GM12878 (cell line): ENCODE measurements around the gene GPR176. TPM values are rescaled to one million over a fixed set of nuclear protein-coding genes. Genes with fewer than 3 reads are reported as not detected.

Experiments used
- ATAC-seq: fragments of 200-7000 bp; cut with Tn5 transposase; 3 replicates; pipeline ENCODE4 v1.9.1; 2020; ENCODE audit warnings: mild to moderate bottlenecking, moderate library complexity
- BruUV-seq: library from RNA; stranded (reverse); fragments of 400-500 nt; replicated peaks from 2 replicates; lab custom pipeline; 2021; lab: Mats Ljungman, UMichigan
- CTCF ChIA-PET: fragments of 300-600 bp; sonication (Branson Sonifier 250); formaldehyde crosslinking; extraction: SDS; loops from one replicate; lab custom pipeline; 2021; ENCODE audit warnings: inconsistent platforms; lab: Yijun Ruan, JAX
- POLR2A ChIA-PET: fragments of 350-600 bp; formaldehyde crosslinking; extraction: SDS; loops from one replicate; lab custom pipeline; 2021; ENCODE audit warnings: inconsistent platforms; lab: Charles Lee
- RAD21 ChIA-PET: fragments of 300-600 bp; sonication (Branson Sonifier 250); formaldehyde crosslinking; loops from one replicate; lab custom pipeline; 2023; ENCODE audit warnings: antibody characterized with exemption; ENCODE audit not compliant: unreplicated experiment; lab: Charles Lee
- SMC1A ChIA-PET: fragments of 300-600 bp; sonication (Branson Sonifier 250); formaldehyde crosslinking; loops from one replicate; lab custom pipeline; 2023; ENCODE audit not compliant: unreplicated experiment, uncharacterized antibody; lab: Charles Lee
- DNase-seq: peaks from one replicate; pipeline ENCODE4 v3.0.0-alpha.2; 2011; ENCODE audit warnings: low read depth, low spot score
- FAIRE-seq: peaks from 3 replicates; lab custom pipeline; 2011; peaks lifted over from hg19 to GRCh38; lab: Jason Lieb, UNC
- H2AFZ ChIP-seq: 2 replicates; pipeline ENCODE4 v1.6.0; 2011; ENCODE audit warnings: low read depth, low read length, control low read depth; ENCODE audit not compliant: control insufficient read depth
- H3K27ac ChIP-seq: 2 replicates; pipeline ENCODE4 v1.5.1; 2011; ENCODE audit warnings: control low read depth; ENCODE audit not compliant: control insufficient read depth, insufficient read depth
- H3K27me3 ChIP-seq, 2 experiments: replicated peaks in 1 of 2; 2 replicates each; pipeline versions ENCODE4 v1.6.0 to v1.6.1; 2011; ENCODE audit warnings: low read length in 1 of 2; ENCODE audit not compliant: control insufficient read depth in 2 of 2, insufficient read depth in 2 of 2
- H3K36me3 ChIP-seq, 2 experiments: 2 replicates each; pipeline ENCODE4 v1.5.1; 2011; ENCODE audit warnings: low read length in 1 of 2; ENCODE audit not compliant: control insufficient read depth in 2 of 2, insufficient read depth in 2 of 2
- H3K4me1 ChIP-seq: 2 replicates; pipeline ENCODE4 v1.6.1; 2011; ENCODE audit warnings: mild to moderate bottlenecking, low read length, moderate library complexity, mixed read lengths; ENCODE audit not compliant: control insufficient read depth, insufficient read depth
- H3K4me2 ChIP-seq: 2 replicates; pipeline ENCODE4 v1.6.0; 2011; ENCODE audit warnings: control low read depth; ENCODE audit not compliant: control insufficient read depth, insufficient read depth
- H3K4me3 ChIP-seq: fragments of 200-600 bp; sonication (generic); 2 replicates; pipeline ENCODE4 v1.5.1; 2016
- H3K79me2 ChIP-seq: 2 replicates; pipeline ENCODE4 v1.6.0; 2011; ENCODE audit warnings: low read length; ENCODE audit not compliant: control insufficient read depth, insufficient read depth
- H3K9ac ChIP-seq: 2 replicates; pipeline ENCODE4 v1.8.0; 2011; ENCODE audit warnings: low read length, control low read depth, mixed read lengths; ENCODE audit not compliant: control insufficient read depth, insufficient read depth
- H3K9me3 ChIP-seq: replicated peaks from 3 replicates; pipeline ENCODE4 v1.5.1; 2011; ENCODE audit warnings: mild to moderate bottlenecking, low read length; ENCODE audit not compliant: control insufficient read depth, insufficient read depth
- H4K20me1 ChIP-seq: 2 replicates; pipeline ENCODE4 v1.6.0; 2011; ENCODE audit not compliant: control insufficient read depth, insufficient read depth
- CBX5 ChIP-seq: sonication (generic); IDR thresholded peaks from 2 replicates; pipeline ENCODE4 v1.6.1; 2016; ENCODE audit warnings: low read depth, moderate library complexity, mild to moderate bottlenecking, inconsistent platforms
- CEBPB ChIP-seq, 2 experiments: fragments of 150-350 bp in 1 of 2; IDR thresholded peaks; 2 replicates each; pipeline ENCODE4 v1.6.1; 2012 to 2014; ENCODE audit warnings: low read depth in 2 of 2, low read length in 2 of 2, borderline replicate concordance in 1 of 2, inconsistent platforms in 1 of 2
- CHD1 ChIP-seq: IDR thresholded peaks from 2 replicates; pipeline ENCODE4 v1.6.1; 2012; ENCODE audit warnings: low read depth, low read length, improper control_type of control experiment
- CREB1 ChIP-seq: IDR thresholded peaks from 2 replicates; pipeline ENCODE4 v1.6.1; 2012; ENCODE audit warnings: low read depth, mild to moderate bottlenecking, inconsistent platforms
- EED ChIP-seq: sonication (generic); IDR thresholded peaks from 2 replicates; pipeline ENCODE4 v1.6.1; 2016; ENCODE audit warnings: antibody characterized with exemption, low read depth
- FOXM1 ChIP-seq: IDR thresholded peaks from 2 replicates; pipeline ENCODE4 v1.6.1; 2012; ENCODE audit warnings: low read depth, mild to moderate bottlenecking, inconsistent platforms, low read length, moderate library complexity
- NFIC ChIP-seq: IDR thresholded peaks from 2 replicates; pipeline ENCODE4 v1.6.1; 2012; ENCODE audit warnings: low read depth, mild to moderate bottlenecking, inconsistent platforms, low read length, moderate library complexity
- PML ChIP-seq: IDR thresholded peaks from 2 replicates; pipeline ENCODE4 v1.6.1; 2012; ENCODE audit warnings: low read length, inconsistent platforms
- RAD21 ChIP-seq: IDR thresholded peaks from 2 replicates; pipeline ENCODE4 v1.6.1; 2011; ENCODE audit warnings: mild to moderate bottlenecking, low read depth, low read length, moderate library complexity; ENCODE audit not compliant: insufficient read depth
- RCOR1 ChIP-seq: conservative IDR thresholded peaks from 2 replicates; pipeline ENCODE4 v1.6.1; 2012; ENCODE audit warnings: low read depth, low read length, improper control_type of control experiment
- RUNX3 ChIP-seq: IDR thresholded peaks from 2 replicates; pipeline ENCODE4 v1.6.1; 2012; ENCODE audit warnings: low read length, inconsistent platforms
- TCF12 ChIP-seq: IDR thresholded peaks from 2 replicates; pipeline ENCODE4 v1.6.1; 2011; ENCODE audit warnings: low read depth, mild to moderate bottlenecking, low read length
- ZNF217 ChIP-seq: fragments of 450-650 bp; IDR thresholded peaks from 2 replicates; pipeline ENCODE4 v1.6.1; 2017; ENCODE audit warnings: antibody characterized with exemption, mild to moderate bottlenecking
- WGBS: methylation state at CpG from one replicate; pipeline ENCODE4 v1.1.6; 2016; ENCODE audit warnings: low lambda C conversion rate; ENCODE audit not compliant: insufficient replicate concordance, insufficient coverage; ENCODE audit errors: missing lambda C conversion rate; 5-methylcytosine and 5-hydroxymethylcytosine counted together
- in situ Hi-C: fragments of 300-500 bp; cut with MboI; formaldehyde crosslinking; loops from 9 replicates; pipeline ENCODE4 v1.14.3; 2018; ENCODE audit warnings: mixed read lengths
- intact Hi-C: fragments of 100-400 bp; cut with micrococcal nuclease; formaldehyde crosslinking; loops from one replicate; pipeline ENCODE4 v1.14.2; 2022; ENCODE audit not compliant: unreplicated experiment
- polyA plus RNA-seq, 11 experiments: library from polyadenylated mRNA; depleted of rRNA in 4 of 11; unstranded in 6 of 11; stranded (reverse) in 5 of 11; fragments of >200 nt; fragmentation: Nextera tagmentation in 4 of 11; fragmentation: Illumina TruSeq in 1 of 11; extraction: Ambion mirVana in 4 of 11; extraction: Trizol in 1 of 11; gene quantifications; 1 replicate in 1 of 11; 2 replicates in 10 of 11; pipeline versions ENCODE4 v1.2.1 to v1.2.3, GENCODE V29; 2011 to 2016; ENCODE audit warnings: inconsistent platforms in 2 of 11, missing spikeins in 2 of 11, low read depth in 1 of 11
- total RNA-seq, 4 experiments: library from RNA; depleted of rRNA in 3 of 4; stranded (reverse); fragments of >200 nt in 3 of 4; fragmentation: Illumina TruSeq in 1 of 4; extraction: Trizol in 1 of 4; gene quantifications; 2 replicates each; pipeline versions ENCODE4 v1.2.1 to v1.2.3, GENCODE V29; 2013 to 2021
- TF ChIP-seq, protein P1 (sequence below): fragments of 450-650 bp; IDR thresholded peaks from 2 replicates; pipeline ENCODE4 v1.6.1; 2017; ENCODE audit warnings: mild to moderate bottlenecking
- TF ChIP-seq, protein P2 (sequence below), 3 experiments: IDR thresholded peaks in 2 of 3; conservative IDR thresholded peaks in 1 of 3; 2 replicates each; pipeline ENCODE4 v1.5.1; 2011; ENCODE audit warnings: low read depth in 3 of 3, low read length in 3 of 3, mild to moderate bottlenecking in 3 of 3, control low read depth in 2 of 3, moderate library complexity in 2 of 3, inconsistent platforms in 1 of 3, mixed read lengths in 1 of 3; ENCODE audit not compliant: control insufficient read depth in 2 of 3, insufficient read depth in 1 of 3; ENCODE audit errors: extremely low read depth in 1 of 3
- TF ChIP-seq, protein P3 (sequence below): IDR thresholded peaks from 2 replicates; pipeline ENCODE4 v1.6.1; 2011; ENCODE audit warnings: low read depth, mild to moderate bottlenecking, low read length, moderate library complexity, borderline replicate concordance; ENCODE audit errors: extremely low read depth
- TF ChIP-seq, protein P4 (sequence below): fragments of 150-350 bp; IDR thresholded peaks from 2 replicates; pipeline ENCODE4 v1.6.1; 2016; ENCODE audit warnings: low read depth, low read length

The GPR176 gene
- total and polyA plus RNA-seq, 10 of the 15 experiments (the other 5 are each of a cell fraction or from before 2014, with no cell fraction given), result 0.02 to 0.33 (median 0.16) TPM; not detected in 4

DNA sequence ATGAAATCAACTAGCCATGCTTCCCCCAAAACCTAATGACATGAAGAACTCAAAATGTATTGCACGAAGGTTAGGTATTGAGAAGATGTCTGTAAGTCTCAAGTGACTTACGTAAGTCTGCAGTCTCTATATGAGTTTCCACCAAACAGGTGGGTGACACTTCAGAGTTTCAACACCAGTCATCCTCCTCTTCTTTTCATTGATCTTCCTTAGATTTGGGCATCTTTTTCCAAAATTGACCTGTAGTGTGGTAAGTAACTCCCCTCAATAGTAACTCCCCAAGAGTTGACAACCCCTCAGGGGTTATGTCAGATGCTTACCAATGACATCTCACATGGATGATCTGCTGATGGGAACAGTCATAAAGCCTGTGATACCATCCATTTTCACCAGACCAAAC lies 46.1 kb downstream of the GPR176 start:
- 0% methylated on average over 2 of the region's 2 CpGs for WGBS
- in situ Hi-C loops, result no loop called here
- peak; percentile 75 for FAIRE-seq
- TF ChIP-seq TCF12, result 0 out of 2 replicates have a peak, but pooled peaks have one; percentile 14
- TF ChIP-seq RCOR1, result no peak
- TF ChIP-seq RAD21, result no peak
- TF ChIP-seq, protein P1, sequence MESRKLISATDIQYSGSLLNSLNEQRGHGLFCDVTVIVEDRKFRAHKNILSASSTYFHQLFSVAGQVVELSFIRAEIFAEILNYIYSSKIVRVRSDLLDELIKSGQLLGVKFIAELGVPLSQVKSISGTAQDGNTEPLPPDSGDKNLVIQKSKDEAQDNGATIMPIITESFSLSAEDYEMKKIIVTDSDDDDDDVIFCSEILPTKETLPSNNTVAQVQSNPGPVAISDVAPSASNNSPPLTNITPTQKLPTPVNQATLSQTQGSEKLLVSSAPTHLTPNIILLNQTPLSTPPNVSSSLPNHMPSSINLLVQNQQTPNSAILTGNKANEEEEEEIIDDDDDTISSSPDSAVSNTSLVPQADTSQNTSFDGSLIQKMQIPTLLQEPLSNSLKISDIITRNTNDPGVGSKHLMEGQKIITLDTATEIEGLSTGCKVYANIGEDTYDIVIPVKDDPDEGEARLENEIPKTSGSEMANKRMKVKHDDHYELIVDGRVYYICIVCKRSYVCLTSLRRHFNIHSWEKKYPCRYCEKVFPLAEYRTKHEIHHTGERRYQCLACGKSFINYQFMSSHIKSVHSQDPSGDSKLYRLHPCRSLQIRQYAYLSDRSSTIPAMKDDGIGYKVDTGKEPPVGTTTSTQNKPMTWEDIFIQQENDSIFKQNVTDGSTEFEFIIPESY, result no peak
- TF ChIP-seq, protein P2, sequence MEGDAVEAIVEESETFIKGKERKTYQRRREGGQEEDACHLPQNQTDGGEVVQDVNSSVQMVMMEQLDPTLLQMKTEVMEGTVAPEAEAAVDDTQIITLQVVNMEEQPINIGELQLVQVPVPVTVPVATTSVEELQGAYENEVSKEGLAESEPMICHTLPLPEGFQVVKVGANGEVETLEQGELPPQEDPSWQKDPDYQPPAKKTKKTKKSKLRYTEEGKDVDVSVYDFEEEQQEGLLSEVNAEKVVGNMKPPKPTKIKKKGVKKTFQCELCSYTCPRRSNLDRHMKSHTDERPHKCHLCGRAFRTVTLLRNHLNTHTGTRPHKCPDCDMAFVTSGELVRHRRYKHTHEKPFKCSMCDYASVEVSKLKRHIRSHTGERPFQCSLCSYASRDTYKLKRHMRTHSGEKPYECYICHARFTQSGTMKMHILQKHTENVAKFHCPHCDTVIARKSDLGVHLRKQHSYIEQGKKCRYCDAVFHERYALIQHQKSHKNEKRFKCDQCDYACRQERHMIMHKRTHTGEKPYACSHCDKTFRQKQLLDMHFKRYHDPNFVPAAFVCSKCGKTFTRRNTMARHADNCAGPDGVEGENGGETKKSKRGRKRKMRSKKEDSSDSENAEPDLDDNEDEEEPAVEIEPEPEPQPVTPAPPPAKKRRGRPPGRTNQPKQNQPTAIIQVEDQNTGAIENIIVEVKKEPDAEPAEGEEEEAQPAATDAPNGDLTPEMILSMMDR (IDR thresholded peaks at IDR 0.05 in 2 of 3, conservative IDR thresholded peaks at IDR 0.05 in 1 of 3; ENCODE audit: control insufficient read depth in 2 of 3, extremely low read depth in 1 of 3, insufficient read depth in 1 of 3, low read depth in 3 of 3, low read length in 3 of 3), result no peak
- peak; percentile 60; the same call in 1 of the 2 replicates for TF ChIP-seq RUNX3
- TF ChIP-seq CEBPB (IDR thresholded peaks at IDR 0.05; ENCODE audit: borderline replicate concordance in 1 of 2, low read depth in 2 of 2, low read length in 2 of 2), result no peak
- TF ChIP-seq FOXM1, result peak; percentile 51; the same call in 1 of the 2 replicates
- peak; percentile 72 for TF ChIP-seq EED
- TF ChIP-seq, protein P3, sequence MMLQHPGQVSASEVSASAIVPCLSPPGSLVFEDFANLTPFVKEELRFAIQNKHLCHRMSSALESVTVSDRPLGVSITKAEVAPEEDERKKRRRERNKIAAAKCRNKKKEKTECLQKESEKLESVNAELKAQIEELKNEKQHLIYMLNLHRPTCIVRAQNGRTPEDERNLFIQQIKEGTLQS, result no peak
- no peak for TF ChIP-seq CHD1
- 0 out of 2 replicates have a peak, but pooled peaks have one; percentile 75 for TF ChIP-seq NFIC
- TF ChIP-seq ZNF217, result no peak
- TF ChIP-seq, protein P4, sequence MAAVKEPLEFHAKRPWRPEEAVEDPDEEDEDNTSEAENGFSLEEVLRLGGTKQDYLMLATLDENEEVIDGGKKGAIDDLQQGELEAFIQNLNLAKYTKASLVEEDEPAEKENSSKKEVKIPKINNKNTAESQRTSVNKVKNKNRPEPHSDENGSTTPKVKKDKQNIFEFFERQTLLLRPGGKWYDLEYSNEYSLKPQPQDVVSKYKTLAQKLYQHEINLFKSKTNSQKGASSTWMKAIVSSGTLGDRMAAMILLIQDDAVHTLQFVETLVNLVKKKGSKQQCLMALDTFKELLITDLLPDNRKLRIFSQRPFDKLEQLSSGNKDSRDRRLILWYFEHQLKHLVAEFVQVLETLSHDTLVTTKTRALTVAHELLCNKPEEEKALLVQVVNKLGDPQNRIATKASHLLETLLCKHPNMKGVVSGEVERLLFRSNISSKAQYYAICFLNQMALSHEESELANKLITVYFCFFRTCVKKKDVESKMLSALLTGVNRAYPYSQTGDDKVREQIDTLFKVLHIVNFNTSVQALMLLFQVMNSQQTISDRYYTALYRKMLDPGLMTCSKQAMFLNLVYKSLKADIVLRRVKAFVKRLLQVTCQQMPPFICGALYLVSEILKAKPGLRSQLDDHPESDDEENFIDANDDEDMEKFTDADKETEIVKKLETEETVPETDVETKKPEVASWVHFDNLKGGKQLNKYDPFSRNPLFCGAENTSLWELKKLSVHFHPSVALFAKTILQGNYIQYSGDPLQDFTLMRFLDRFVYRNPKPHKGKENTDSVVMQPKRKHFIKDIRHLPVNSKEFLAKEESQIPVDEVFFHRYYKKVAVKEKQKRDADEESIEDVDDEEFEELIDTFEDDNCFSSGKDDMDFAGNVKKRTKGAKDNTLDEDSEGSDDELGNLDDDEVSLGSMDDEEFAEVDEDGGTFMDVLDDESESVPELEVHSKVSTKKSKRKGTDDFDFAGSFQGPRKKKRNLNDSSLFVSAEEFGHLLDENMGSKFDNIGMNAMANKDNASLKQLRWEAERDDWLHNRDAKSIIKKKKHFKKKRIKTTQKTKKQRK, result no peak
- TF ChIP-seq CBX5, result no peak
- TF ChIP-seq CREB1, result peak; percentile 28; the same call in 1 of the 2 replicates
- no peak for TF ChIP-seq PML

More for the DNA sequence above, 46.1 kb downstream of the GPR176 start:
- Histone ChIP-seq H3K4me2 (no peak overlapping the region), H3K9ac (no peak overlapping the region), H3K9me3 (no peaks in the 10 kb centered on the region), H3K36me3 (no peaks in the 10 kb centered on the region), H3K27ac (no peak overlapping the region), H4K20me1 (no peaks in the 10 kb centered on the region), H3K79me2 (no peaks in the 10 kb centered on the region), H2AFZ (no peak overlapping the region), H3K4me3 (no peak overlapping the region), H3K27me3 (no peaks in the 10 kb centered on the region), H3K4me1 (no peaks in the 10 kb centered on the region; the same call in 1 of the 2 replicates)
- intact Hi-C loops, result no loop called here
- ATAC-seq (peak; percentile 83), DNase-seq (no peak)
- ChIA-PET SMC1A (interaction anchor here (0.9 to 6.3 kb wide), 21 partner anchors 9 to 251 kb away, joined by 3 to 80 read pairs (median 7); no protein-coding TSS in a partner anchor), POLR2A (interaction anchor here (0.7 to 1.5 kb wide), 4 partner anchors 10 to 96 kb away, joined by 4 to 7 read pairs (median 4); no protein-coding TSS in a partner anchor), CTCF (interaction anchor here (0.7 to 5.6 kb wide), 20 partner anchors 11 to 188 kb away, joined by 3 to 81 read pairs (median 7); partner anchors contain the start of gene FSIP1), RAD21 (interaction anchor here (0.8 to 5.6 kb wide), 15 partner anchors 11 to 233 kb away, joined by 3 to 52 read pairs (median 6); no protein-coding TSS in a partner anchor)
- no TSS peak for BruUV-seq
